NCI-H2171 treated with DMSO at 0.1 percent for 48 hours (cell line): ENCODE data around the gene EHMT1.
"Not testable (repeated sequence)": the region's sequence is repeated elsewhere in the genome, so short reads cannot be mapped to it uniquely, and the experiment has no call there.

Experiments
- DNase-seq: peaks from one replicate; lab custom pipeline; 2025; lab: John Stamatoyannopoulos, UW

EHMT1 gene

DNA sequence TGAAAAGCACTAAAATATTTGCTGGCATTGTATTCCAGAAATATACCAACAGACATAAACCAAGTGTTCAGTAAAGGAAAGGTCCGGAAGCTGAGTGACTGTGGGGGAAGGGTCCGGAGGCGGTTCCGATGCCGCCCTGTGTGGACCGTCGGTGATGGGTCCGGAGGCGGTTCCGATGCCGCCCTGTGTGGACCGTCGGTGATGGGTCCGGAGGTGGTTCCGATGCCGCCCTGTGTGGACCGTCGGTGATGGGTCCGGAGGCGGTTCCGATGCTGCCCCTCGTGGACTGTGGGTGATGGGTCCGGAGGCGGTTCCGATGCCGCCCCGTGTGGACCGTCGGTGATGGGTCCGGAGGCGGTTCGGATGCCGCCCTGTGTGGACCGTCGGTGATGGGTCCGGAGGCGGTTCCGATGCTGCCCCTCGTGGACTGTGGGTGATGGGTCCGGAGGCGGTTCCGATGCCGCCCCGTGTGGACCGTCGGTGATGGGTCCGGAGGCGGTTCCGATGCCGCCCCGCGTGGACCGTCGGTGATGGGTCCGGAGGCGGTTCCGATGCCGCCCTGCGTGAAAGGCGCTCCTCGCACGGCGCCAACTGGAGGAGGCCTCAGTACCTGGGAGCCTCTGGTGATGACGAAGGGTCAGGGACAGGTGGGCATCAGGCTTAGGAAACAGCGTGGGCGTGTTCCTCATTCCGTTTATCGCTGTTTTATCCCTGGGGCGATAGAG lies 191.1 kb downstream of the EHMT1 start:
- DNase-seq, result not testable (repeated sequence)

GRCh38 chr9:137811283-137811870 lies 192.6 kb downstream of the EHMT1 start:
- no peak for DNase-seq

DNA sequence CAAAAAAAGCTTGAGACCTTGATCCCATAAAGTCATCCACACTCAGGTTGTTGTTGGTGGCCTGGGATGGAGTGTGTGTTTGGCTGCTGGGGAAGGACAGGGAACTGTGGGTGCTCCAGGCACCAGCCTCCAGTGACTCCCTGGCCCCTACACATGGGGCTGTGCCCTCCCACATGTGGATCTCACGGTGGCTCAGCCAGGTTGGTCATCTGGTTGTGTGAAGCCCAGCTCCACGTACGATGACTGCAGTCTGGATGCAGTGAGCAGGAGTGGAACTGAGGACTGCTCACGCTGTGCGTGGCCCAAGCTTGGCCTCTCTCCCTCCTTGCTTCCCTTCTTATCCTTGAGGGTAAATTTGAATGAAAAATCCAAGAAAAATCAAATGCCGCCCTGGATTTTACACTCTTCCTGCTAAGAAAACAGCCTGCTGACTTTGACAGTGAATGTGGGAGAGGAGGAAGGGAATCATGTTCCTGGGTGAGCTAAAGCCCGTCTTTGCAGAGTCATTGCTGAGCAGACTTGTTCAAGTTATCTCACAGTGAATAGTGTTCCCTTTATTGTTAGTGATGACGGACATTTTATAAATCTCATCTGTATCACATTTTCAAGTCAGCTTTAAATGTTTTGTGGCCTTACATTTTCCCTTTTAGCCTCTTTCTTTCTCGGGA lies 193.7 kb downstream of the EHMT1 start:
- DNase-seq, result no peak

GRCh38 chr9:137813167-137813566 lies 194.4 kb downstream of the EHMT1 start:
- DNase-seq, result no peak

GRCh38 chr9:137813651-137814415 lies 195.0 kb downstream of the EHMT1 start:
- DNase-seq, result peak; percentile 77

DNA sequence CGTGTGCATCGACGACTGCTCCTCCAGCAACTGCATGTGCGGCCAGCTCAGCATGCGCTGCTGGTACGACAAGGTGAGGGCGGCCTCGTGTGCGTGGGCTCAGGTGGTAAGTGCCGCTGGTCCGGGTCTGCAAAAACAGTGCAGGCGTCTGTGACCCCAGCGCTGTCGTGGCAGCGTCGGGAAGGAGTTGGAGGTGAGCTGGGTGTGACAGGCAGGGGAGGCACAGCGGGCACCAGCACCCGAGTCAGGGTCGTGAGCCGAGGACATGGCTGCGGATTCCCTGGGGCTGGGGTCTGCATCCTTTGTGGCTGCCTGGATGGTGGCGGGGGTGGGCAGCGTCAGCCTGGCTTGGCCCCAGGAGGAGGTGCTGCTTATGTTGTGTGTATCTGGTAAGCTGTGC lies 195.6 kb downstream of the EHMT1 start:
- DNase-seq, result no peak

GRCh38 chr9:137814841-137815240 lies 196.0 kb downstream of the EHMT1 start:
- DNase-seq, result no peak

DNA sequence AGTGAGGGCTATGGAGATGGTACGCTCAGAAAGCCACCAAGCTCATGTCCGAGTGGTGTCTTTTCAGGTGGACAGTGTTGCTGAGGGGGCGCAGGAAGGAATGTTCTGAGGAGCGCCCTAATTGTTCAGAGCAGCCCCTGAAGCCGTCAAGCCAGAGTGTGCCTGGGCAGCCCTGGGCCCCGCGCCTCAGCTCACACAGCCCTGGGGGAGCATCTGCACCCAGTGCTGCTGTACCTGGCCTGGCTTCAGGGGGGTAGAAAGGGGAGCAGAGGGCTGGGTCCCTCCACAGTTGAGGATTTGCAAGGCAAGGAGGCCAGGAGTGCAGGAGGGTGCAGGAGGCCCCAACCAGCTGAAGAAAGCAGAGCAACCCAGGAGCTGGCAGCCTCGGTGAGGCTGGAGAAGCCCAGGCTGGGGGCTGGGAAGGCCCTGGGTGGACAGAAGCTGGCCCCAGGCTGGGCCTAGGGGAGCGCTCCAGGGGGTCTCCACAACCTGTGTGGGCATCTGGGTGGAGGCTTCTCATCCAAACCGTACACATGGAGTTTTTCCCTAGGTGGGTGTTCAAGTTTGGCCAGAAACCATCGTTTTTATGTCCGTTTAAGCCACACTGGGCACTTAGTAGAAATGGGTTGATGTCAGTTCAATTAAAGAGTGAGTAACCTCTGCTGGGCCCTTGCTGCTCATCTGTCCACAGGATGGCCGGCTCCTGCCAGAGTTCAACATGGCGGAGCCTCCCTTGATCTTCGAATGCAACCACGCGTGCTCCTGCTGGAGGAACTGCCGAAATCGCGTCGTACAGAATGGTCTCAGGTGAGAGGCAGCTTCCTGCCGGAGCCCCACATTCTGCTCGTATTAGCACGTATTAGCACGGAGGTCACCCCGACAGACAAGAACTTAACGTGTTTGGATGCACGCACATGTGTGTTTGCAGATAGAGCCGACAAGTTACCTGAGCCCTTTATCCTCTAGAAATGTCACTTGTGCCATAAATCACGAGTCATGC lies 196.8 kb downstream of the EHMT1 start:
- DNase-seq, result no peak

DNA sequence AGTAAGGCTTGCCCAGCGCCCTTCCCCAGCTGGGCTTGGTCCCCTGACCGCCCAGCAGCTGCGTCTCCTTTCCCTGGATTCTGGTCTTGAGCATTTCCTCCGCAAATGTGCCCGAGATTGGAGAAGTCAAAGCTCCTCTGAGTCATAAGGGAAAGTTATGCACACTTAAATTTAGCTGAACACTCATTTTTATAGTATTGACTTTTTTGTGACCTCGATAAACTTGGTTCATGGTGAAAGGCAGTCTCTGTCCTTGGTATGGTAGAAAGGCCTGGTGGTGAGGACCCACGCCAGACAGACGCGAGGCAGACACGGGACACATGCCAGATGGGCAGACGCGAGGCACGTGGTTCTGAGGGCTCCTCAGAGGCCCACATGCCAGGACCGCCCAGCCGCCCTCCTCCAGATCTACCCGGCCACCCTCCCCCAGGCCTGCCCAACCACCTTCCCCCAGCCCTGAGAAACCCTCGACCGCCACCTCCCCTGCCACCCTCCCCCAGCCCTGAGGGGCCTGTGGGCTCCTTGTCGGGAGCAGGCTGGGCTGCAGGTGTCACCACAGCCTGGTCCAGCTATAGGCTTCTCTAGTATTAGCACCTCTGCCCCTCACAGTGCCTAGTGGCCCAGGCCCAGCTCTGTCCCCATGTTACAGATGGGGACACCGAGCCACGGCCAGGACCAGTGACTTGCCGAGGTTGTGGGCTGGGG lies 197.9 kb downstream of the EHMT1 start:
- DNase-seq, result no peak

DNA sequence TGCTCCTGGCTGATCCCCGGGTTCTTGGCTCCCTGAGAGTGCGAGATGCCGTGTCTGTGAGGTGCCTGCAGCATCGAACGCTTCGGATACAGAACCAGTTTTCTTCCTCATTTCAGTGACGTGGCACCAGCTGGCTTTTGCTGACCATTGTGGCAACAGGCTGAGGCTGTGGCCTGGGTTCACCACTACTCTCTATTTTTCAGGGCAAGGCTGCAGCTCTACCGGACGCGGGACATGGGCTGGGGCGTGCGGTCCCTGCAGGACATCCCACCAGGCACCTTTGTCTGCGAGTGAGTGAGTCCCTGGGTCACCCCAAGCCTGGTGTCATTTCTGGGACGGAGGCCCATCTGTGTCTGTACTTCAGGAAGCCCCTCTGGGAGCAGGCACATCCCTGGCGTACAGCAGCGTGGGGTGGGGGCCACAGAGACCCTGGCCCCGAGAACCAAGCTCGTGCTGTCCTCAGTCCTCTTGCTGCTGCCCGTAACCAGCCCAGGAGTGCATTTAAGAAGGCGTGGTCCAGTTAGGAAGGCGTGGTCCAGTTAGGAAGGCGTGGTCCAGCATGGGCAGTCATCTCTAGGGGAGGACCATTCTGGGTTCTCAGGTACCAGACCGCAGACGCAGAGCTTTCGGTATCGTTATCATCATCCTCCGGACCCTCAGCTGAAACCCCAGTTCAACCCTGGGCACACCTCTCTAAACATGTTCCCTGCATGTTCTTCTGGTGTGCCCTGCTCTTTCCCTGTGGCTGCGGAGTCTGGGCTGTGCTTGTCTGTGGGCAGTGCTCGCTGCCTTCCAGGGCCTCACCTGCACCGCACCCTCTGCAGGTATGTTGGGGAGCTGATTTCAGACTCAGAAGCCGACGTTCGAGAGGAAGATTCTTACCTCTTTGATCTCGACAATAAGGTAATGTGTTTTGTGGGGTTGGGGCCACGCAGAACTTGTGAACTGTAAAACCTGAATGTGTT lies 198.7 kb downstream of the EHMT1 start:
- DNase-seq, result no peak

DNA sequence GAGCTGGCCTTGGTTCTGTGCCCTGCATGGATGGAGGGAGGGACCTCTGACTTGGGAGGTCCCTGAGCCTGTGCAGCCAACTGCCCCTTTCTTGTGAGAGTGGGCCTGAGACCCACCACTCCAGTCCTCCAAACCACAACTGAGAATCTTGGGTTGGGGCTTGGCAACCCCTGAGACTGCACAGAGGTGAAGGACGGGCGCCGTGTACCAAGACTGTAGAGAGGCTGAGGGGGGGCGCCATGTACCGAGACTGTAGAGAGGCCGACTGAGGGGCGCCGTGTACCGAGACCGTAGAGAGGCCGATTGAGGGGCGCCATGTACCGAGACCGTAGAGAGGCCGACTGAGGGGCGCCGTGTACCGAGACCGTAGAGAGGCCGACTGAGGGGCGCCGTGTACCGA lies 199.5 kb downstream of the EHMT1 start:
- no peak for DNase-seq

DNA sequence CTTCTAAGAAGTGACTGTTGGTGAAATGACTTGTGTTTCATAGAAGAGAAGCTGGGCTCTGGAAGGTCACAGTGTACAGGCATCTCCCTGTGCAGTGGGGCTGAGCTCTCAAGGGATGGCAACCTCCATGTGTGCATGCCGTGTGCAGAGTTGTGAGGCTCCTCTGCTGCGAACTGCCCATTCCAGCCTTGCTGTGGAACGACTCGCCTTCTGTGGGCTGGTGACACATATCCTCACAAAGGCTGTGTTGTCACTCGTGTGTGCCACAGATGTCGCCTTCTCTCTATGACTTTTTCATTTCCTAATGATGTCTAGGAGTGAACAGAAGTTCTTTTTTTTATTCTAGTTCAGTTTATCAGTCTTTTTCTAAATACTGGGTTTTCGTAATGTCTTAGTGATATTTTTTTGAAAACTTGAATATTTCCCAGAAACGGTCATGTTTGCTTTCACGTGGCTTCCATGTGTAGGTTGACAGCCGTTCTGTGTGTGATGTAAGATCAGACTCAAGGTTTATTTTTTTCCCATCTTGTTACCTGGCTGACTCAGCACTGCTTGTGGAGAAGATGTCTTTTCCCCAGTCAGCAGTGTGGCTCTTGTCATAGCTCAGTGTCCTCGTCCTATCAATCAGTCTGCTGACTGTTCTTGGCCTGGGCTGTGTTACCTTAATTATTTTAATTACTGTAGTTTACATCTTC lies 201.5 kb downstream of the EHMT1 start:
- DNase-seq, result no peak

DNA sequence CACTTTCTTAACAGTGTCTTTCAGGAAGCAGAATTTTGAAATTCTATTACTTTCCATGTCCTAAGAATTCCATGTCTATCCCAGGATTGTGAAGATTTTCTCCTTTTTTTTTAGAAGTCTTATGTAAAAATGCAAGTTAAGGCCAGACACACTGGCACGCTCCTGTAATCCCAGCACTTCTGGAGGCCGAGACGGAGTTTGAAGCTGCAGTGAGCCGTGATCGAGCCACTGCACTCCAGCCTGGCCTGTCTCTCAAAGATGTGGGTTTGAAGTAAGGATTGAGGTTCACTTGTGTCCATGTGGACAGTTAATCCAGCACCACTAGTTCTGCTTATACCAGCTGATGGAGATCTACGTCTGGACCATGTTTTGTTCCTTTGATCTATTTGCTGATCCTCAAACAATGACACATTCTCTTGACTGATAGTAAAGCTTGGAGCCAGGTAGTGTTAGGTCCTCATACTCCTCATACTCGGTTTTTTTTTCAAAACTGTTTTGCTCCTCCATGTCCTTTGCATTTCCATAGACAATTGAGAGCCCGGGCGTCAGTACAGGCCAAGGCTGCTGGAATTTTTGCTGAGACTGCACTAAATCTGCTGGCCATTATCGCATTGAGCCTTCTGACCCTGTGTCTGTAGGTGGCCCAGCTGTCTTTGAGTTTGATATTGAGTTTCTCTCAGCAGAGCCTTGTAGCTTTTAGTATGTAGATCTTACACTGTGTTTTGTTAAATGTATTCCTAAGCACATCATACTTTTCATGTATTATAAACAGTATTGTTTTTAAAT lies 205.4 kb downstream of the EHMT1 start:
- DNase-seq, result no peak

DNA sequence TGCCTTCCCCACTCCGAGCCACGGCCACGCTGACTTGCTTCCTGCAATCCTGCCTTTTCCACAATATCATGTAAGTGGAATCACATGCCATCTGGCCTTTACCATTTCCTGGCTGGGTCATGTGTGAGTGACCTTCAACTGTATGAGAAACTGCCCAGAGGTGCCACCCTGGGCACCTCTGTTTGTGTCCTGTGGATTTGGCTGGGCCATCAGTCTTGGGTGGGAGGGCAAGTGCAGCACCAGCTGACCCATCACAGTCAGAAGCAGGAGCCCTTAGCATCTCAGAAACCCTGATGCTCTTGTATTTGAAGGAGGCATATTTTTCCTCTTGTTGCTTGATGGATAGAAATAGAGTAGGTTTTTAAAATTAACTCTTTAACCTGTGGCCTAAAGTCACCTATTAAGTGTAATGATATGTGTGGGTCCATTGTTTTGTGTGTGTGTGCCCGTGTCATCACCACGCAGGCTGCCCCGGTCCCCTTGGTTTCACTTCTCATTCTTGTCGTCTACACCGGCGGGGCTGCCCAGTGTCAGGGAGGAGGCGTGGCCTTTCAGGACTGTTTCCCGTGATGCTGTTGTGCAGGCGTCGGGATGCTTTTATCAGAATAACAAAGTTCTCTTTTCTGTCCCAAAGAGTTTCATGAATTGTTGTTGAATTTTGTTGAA lies 206.7 kb downstream of the EHMT1 start:
- DNase-seq, result no peak

GRCh38 chr9:137827908-137828526 lies 209.2 kb downstream of the EHMT1 start:
- DNase-seq, result no peak

DNA sequence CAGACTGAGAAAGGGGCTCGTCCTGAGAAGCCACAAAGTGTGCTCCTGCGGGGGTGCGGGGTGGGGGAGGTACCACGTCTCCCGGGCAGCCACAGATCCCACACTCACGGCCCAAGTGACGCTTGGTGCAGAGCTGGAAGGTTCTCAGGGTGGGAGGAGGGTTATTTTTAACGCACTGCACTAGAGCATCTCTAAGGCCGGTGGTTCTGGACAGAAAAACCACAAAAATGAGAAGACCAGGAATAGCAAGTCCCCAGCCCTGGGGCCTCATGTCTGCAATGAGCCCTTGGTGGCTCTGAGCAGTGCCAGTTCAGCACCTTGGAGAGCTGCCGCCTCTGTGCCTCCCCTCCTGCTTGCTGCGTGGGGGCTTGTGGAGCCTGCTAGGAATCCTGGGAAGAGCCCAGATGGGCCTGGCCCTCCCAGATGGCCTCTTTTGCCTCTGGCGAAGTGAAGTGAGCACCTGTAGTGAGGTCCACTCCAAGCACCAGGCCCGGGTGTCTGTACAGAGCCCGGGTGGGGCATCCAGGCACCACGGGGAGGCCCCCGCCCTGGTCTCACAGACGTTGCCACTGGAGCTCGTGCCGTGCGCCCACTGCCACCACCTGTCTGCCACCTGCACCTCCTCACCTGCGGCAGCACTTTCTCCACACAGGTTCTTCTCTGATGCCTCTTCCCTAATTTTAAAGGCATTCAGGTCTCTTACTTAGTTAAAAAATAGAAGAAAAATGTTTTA lies 209.9 kb downstream of the EHMT1 start:
- DNase-seq, result peak; percentile 57
